CD14-positive monocyte (primary cell): ENCODE data around the gene MAPRE2. TPM values are rescaled to one million over a fixed set of nuclear protein-coding genes. Genes with fewer than 3 reads are reported as not detected.

Source experiments
- DNase-seq, 3 donors: peaks; one replicate each; pipeline ENCODE4 v3.0.0-alpha.2; 2011 to 2022
- H2AFZ ChIP-seq: 2 replicates; pipeline ENCODE4 v1.6.0; 2012; ENCODE audit warnings: mild to moderate bottlenecking, low read depth, low read length, inconsistent platforms; ENCODE audit not compliant: insufficient read depth, poor library complexity, severe bottlenecking
- H3K27ac ChIP-seq, 2 donors: 1 replicate in 1 of 2; 2 replicates in 1 of 2; pipeline ENCODE4 v1.5.1; 2012 to 2013; ENCODE audit warnings: low read length in 2 of 2, control low read depth in 1 of 2, inconsistent platforms in 1 of 2, low read depth in 1 of 2, mild to moderate bottlenecking in 1 of 2
- H3K27me3 ChIP-seq, 2 donors: one replicate each; pipeline versions ENCODE4 v1.6.0 to v1.6.1; 2011 to 2013; ENCODE audit warnings: low read length in 2 of 2; ENCODE audit not compliant: control insufficient read depth in 2 of 2, insufficient read depth in 2 of 2
- H3K36me3 ChIP-seq, 2 donors: replicated peaks in 1 of 2; 1 replicate in 1 of 2; 2 replicates in 1 of 2; pipeline versions ENCODE4 v1.5.1 to v1.6.1; 2012 to 2013; ENCODE audit warnings: low read length in 2 of 2, control low read depth in 1 of 2, inconsistent platforms in 1 of 2, mild to moderate bottlenecking in 1 of 2; ENCODE audit not compliant: insufficient read depth in 2 of 2, control insufficient read depth in 1 of 2
- H3K4me1 ChIP-seq, 2 donors: 1 replicate in 1 of 2; 2 replicates in 1 of 2; pipeline versions ENCODE4 v1.5.1 to v1.6.1; 2012 to 2013; ENCODE audit warnings: low read length in 2 of 2, control low read depth in 1 of 2, inconsistent platforms in 1 of 2, mild to moderate bottlenecking in 1 of 2, moderate library complexity in 1 of 2; ENCODE audit not compliant: insufficient read depth in 2 of 2, control insufficient read depth in 1 of 2
- H3K4me2 ChIP-seq: replicated peaks from 2 replicates; pipeline ENCODE3; 2012; ENCODE audit warnings: low read length, moderate library complexity, mild to moderate bottlenecking; ENCODE audit not compliant: poor library complexity, severe bottlenecking; ENCODE audit errors: extremely low read depth
- H3K4me3 ChIP-seq, 3 experiments: fragments of 200-600 bp in 1 of 3; sonication (generic) in 1 of 3; replicated peaks in 1 of 3; 1 replicate in 2 of 3; 2 replicates in 1 of 3; pipeline ENCODE4 v1.5.1; 2011 to 2013; ENCODE audit warnings: low read length in 3 of 3, mild to moderate bottlenecking in 3 of 3, control low read depth in 2 of 3, low read depth in 2 of 3, inconsistent platforms in 1 of 3, moderate library complexity in 1 of 3
- H3K79me2 ChIP-seq: 2 replicates; pipeline ENCODE4 v1.6.0; 2012; ENCODE audit warnings: mild to moderate bottlenecking, control low read depth, inconsistent platforms, low read length, moderate library complexity; ENCODE audit not compliant: insufficient read depth
- H3K9ac ChIP-seq: 2 replicates; pipeline ENCODE4 v1.6.0; 2017; ENCODE audit warnings: low read length, mild to moderate bottlenecking; ENCODE audit not compliant: insufficient read depth, poor library complexity, severe bottlenecking
- H3K9me3 ChIP-seq, 2 donors: replicated peaks in 1 of 2; 1 replicate in 1 of 2; 2 replicates in 1 of 2; pipeline versions ENCODE4 v1.5.1 to v1.6.1; 2012 to 2013; ENCODE audit warnings: low read length in 2 of 2, control low read depth in 1 of 2; ENCODE audit not compliant: control insufficient read depth in 1 of 2, insufficient read depth in 1 of 2
- H4K20me1 ChIP-seq: 2 replicates; pipeline ENCODE4 v1.6.0; 2012; ENCODE audit warnings: mild to moderate bottlenecking, low read length, control low read depth, moderate library complexity; ENCODE audit not compliant: insufficient read depth
- H3K27ac Mint-ChIP-seq, 7 donors: one replicate each; pipeline ENCODE4 v1.8.0; 2020; ENCODE audit warnings: mild to moderate bottlenecking in 7 of 7, mixed read lengths in 7 of 7, moderate library complexity in 6 of 7, inconsistent platforms in 2 of 7
- H3K27me3 Mint-ChIP-seq, 3 donors: one replicate each; pipeline ENCODE4 v1.8.0; 2021 to 2022; ENCODE audit warnings: low read depth in 3 of 3, mild to moderate bottlenecking in 3 of 3, mixed read lengths in 3 of 3, moderate library complexity in 3 of 3, inconsistent platforms in 1 of 3
- H3K36me3 Mint-ChIP-seq, 2 donors: one replicate each; pipeline ENCODE4 v1.8.0; 2020; ENCODE audit warnings: mixed read lengths in 2 of 2, inconsistent platforms in 1 of 2, mild to moderate bottlenecking in 1 of 2
- H3K4me1 Mint-ChIP-seq: one replicate; pipeline ENCODE4 v1.8.0; 2020; ENCODE audit warnings: mild to moderate bottlenecking, mixed read lengths
- H3K4me3 Mint-ChIP-seq, 2 donors: one replicate each; pipeline ENCODE4 v1.8.0; 2020; ENCODE audit warnings: mild to moderate bottlenecking in 2 of 2, mixed read lengths in 2 of 2, moderate library complexity in 1 of 2
- H3K9me3 Mint-ChIP-seq, 7 donors: one replicate each; pipeline ENCODE4 v1.8.0; 2020 to 2022; ENCODE audit warnings: mixed read lengths in 7 of 7, mild to moderate bottlenecking in 6 of 7, moderate library complexity in 6 of 7, inconsistent platforms in 2 of 7
- CTCF ChIP-seq: fragments of 200-600 bp; IDR thresholded peaks from one replicate; pipeline ENCODE4 v1.8.0; 2022; ENCODE audit warnings: antibody characterized with exemption, mild to moderate bottlenecking
- WGBS: methylation state at CpG from one replicate; pipeline ENCODE4 v1.1.5; 2013; ENCODE audit warnings: missing lambda C conversion rate; ENCODE audit not compliant: insufficient coverage; 5-methylcytosine and 5-hydroxymethylcytosine counted together
- intact Hi-C, 2 donors: fragments of 100-400 bp; cut with micrococcal nuclease; formaldehyde crosslinking; loops; one replicate each; pipeline versions ENCODE4 v1.15.0 to v1.15.1; 2023
- polyA plus RNA-seq, 3 donors: library from polyadenylated mRNA; depleted of rRNA in 1 of 3; unstranded in 2 of 3; stranded (reverse) in 1 of 3; fragments of 300-500 nt in 2 of 3; fragments of >200 nt in 1 of 3; fragmentation: Illumina TruSeq in 2 of 3; gene quantifications; 1 replicate in 2 of 3; 2 replicates in 1 of 3; pipeline ENCODE4 v1.2.3, GENCODE V29; 2012 to 2021

The MAPRE2 gene
- polyA plus RNA-seq, 3 donors = 22.0 to 48.1 (median 37.1) TPM

- no peak for TF ChIP-seq CTCF
- H3K79me2 ChIP-seq = no peaks in the 10 kb centered on the region
- H3K27ac ChIP-seq = no peak overlapping the region
- H3K27ac Mint-ChIP-seq = no peak overlapping the region
- WGBS = 80% methylated on average over 1 of the region's 1 CpG
- no peaks in the 10 kb centered on the region for H3K36me3 ChIP-seq
- no peaks in the 10 kb centered on the region for H3K9me3 ChIP-seq
- DNase-seq = no peak
- no peaks in the 10 kb centered on the region for H3K27me3 Mint-ChIP-seq
- H2AFZ ChIP-seq = no peak overlapping the region
- no peaks in the 10 kb centered on the region for H3K27me3 ChIP-seq
- H3K36me3 Mint-ChIP-seq = no peaks in the 10 kb centered on the region
- H3K4me3 ChIP-seq = no peak overlapping the region
- no peak overlapping the region for H3K4me3 Mint-ChIP-seq
- H3K4me1 ChIP-seq = peaks cover 5 to 7% of the 10 kb centered on the region in 2 donors
- H3K4me2 ChIP-seq = no peak overlapping the region
- intact Hi-C loops = no loop called here
- peaks cover 8% of the 10 kb centered on the region for H3K4me1 Mint-ChIP-seq
- H3K9ac ChIP-seq = no peak overlapping the region
- no peaks in the 10 kb centered on the region for H3K9me3 Mint-ChIP-seq
- H4K20me1 ChIP-seq = no peaks in the 10 kb centered on the region
Measured at GRCh38 chr18:35024965-35025364, 16.2 kb upstream of the MAPRE2 start.

GRCh38 chr18:35026407-35027061, 14.7 kb upstream of the MAPRE2 start:
- intact Hi-C loops = no loop called here

More at GRCh38 chr18:35026407-35027061, 14.7 kb upstream of the MAPRE2 start:
- Histone ChIP-seq H3K4me2 (no peak overlapping the region), H2AFZ (no peak overlapping the region), H3K9me3 (no peaks in the 10 kb centered on the region), H3K4me1 (peaks cover 11 to 15% of the 10 kb centered on the region in 2 donors), H3K79me2 (no peaks in the 10 kb centered on the region), H3K4me3 (no peak overlapping the region), H3K27me3 (no peaks in the 10 kb centered on the region), H4K20me1 (no peaks in the 10 kb centered on the region), H3K27ac (no peak overlapping the region), H3K9ac (no peak overlapping the region), H3K36me3 (no peaks in the 10 kb centered on the region)
- TF ChIP-seq CTCF = peak; percentile 43
- 100% methylated on average over 1 of the region's 5 CpGs for WGBS
- Mint-ChIP-seq H3K36me3 (no peaks in the 10 kb centered on the region), H3K9me3 (no peaks in the 10 kb centered on the region), H3K4me1 (peaks cover 18% of the 10 kb centered on the region), H3K27me3 (peaks cover 0 to 3% (median 0%) of the 10 kb centered on the region in 3 donors), H3K4me3 (no peak overlapping the region), H3K27ac (no peak overlapping the region)
- no peak for DNase-seq
